ENCODE results near the gene CCSER1. TPM values are rescaled to one million over a fixed set of nuclear protein-coding genes. Genes with fewer than 3 reads are reported as not detected.

The CCSER1 gene
- total and polyA plus RNA-seq, 7 donors: 0.06 to 2.5 (median 0.30) TPM

DNA sequence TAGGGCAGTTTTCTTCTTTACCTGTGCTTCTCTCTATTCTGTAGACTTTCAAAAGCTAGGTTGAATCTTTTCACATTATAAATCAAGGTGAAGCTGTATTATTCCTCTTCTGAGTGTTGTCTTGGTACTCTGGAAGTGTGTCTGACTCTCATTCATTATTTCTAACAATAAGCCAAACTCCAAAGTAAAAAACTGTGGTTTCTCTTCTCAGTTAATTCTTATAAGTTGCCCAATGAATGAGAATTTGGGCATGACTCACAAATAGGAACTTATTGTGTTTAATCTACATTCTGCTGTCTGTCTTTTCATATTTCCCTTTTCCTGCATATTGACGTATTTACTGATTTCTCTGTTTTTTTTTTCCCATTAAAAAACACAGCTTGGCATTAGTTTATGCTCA, 714.5 kb downstream of the CCSER1 start:
- WGBS, 3 donors: 33 to 74% (median 70%) methylated on average over 1 of the region's 1 CpG
- DNase-seq (no peak), ATAC-seq (no peak)
- intact Hi-C loops (cut with DNase I): no loop called here
- Histone ChIP-seq H3K36me3 (ENCODE audit: insufficient read depth in 1 of 2, low read depth in 1 of 2) (no peaks in the 10 kb centered on the region), H3K4me3 (no peak overlapping the region), H3K27ac (no peak overlapping the region), H3K27me3 (ENCODE audit: insufficient read depth in 3 of 3, low read length in 2 of 3) (no peaks in the 10 kb centered on the region), H3K4me1 (no peaks in the 10 kb centered on the region), H3K9me3 (no peaks in the 10 kb centered on the region)
- TF ChIP-seq, protein P1, sequence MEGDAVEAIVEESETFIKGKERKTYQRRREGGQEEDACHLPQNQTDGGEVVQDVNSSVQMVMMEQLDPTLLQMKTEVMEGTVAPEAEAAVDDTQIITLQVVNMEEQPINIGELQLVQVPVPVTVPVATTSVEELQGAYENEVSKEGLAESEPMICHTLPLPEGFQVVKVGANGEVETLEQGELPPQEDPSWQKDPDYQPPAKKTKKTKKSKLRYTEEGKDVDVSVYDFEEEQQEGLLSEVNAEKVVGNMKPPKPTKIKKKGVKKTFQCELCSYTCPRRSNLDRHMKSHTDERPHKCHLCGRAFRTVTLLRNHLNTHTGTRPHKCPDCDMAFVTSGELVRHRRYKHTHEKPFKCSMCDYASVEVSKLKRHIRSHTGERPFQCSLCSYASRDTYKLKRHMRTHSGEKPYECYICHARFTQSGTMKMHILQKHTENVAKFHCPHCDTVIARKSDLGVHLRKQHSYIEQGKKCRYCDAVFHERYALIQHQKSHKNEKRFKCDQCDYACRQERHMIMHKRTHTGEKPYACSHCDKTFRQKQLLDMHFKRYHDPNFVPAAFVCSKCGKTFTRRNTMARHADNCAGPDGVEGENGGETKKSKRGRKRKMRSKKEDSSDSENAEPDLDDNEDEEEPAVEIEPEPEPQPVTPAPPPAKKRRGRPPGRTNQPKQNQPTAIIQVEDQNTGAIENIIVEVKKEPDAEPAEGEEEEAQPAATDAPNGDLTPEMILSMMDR (IDR thresholded peaks at IDR 0.05): no peak

DNA sequence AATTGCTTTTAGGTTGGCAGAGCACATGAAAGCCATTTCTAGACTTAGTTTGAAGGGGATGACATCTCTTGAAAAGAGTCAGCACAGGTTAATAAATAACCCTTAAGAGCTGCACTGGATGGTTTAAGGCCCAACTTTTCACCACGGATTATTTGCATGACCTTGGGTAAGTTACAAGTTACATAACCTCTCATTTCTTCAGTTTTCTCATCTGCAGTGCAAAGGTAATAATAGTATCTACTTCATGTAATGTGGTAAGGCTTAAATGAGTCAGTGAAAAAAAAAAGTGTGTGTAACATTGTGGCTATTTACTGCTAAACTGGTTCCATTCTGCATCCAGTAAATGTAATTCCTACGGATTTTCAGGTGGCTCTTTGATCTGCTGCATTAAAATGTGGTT, 715.8 kb downstream of the CCSER1 start:
- H3K36me3 ChIP-seq (ENCODE audit: insufficient read depth in 1 of 2, low read depth in 1 of 2): no peaks in the 10 kb centered on the region
- ATAC-seq (no peak), DNase-seq (no peak)
- no peaks in the 10 kb centered on the region for H3K27me3 ChIP-seq (ENCODE audit: insufficient read depth in 3 of 3, low read length in 2 of 3)
- H3K9me3 ChIP-seq: no peaks in the 10 kb centered on the region
- no peak overlapping the region for H3K27ac ChIP-seq
- TF ChIP-seq, protein P1 (IDR thresholded peaks at IDR 0.05): no peak
- no peak overlapping the region for H3K4me3 ChIP-seq
- WGBS, 3 donors: 38 to 49% (median 48%) methylated on average over 2 of the region's 2 CpGs
- intact Hi-C loops (cut with DNase I): no loop called here
- H3K4me1 ChIP-seq: no peaks in the 10 kb centered on the region

DNA sequence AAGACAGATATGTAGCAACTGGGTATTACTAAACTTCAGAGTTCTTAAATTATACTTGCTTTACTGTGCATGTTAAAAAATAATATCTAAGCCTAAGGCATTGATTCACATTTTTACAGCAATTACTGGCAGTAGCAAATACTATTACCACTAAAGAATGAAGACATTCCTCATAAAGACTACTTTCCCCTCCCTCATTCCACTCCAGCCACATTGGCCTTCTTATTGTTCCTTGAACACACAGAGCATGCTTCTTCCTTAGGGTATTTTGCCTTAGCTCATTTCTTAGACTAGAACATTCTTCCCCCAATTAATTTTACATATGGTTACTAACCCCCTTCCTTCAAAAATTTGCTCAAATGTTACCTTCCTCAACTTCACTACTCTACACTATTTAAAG, 717.0 kb downstream of the CCSER1 start:
- DNase-seq (no peak), ATAC-seq (no peak)
- H3K27ac ChIP-seq: no peak overlapping the region
- H3K9me3 ChIP-seq: no peaks in the 10 kb centered on the region
- H3K4me3 ChIP-seq: no peak overlapping the region
- H3K36me3 ChIP-seq (ENCODE audit: insufficient read depth in 1 of 2, low read depth in 1 of 2): no peaks in the 10 kb centered on the region
- no peaks in the 10 kb centered on the region for H3K27me3 ChIP-seq (ENCODE audit: insufficient read depth in 3 of 3, low read length in 2 of 3)
- TF ChIP-seq, protein P1 (IDR thresholded peaks at IDR 0.05): no peak
- no peaks in the 10 kb centered on the region for H3K4me1 ChIP-seq
- intact Hi-C loops (cut with DNase I): no loop called here

DNA sequence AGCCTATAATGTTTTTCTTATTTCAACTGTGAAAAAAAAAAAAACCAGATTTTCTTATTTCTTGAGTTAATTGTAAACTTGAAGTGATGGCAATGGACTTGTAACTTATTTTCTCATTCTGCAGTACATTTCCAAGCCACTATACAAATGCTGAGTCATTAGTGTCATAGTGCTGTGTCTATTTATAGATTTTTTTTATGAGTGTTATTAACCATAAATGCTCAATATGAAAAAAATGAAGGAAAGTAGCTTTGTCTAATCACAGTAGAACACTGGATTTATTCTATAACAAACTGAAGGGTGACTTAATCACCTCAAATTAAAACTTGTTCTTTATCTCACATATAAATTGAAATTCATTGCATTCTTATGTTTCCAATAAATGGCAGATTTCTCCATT, 718.6 kb downstream of the CCSER1 start:
- Histone ChIP-seq H3K4me1 (no peaks in the 10 kb centered on the region), H3K4me3 (no peak overlapping the region), H3K27me3 (ENCODE audit: insufficient read depth in 3 of 3, low read length in 2 of 3) (no peaks in the 10 kb centered on the region), H3K27ac (no peak overlapping the region), H3K9me3 (no peaks in the 10 kb centered on the region), H3K36me3 (ENCODE audit: insufficient read depth in 1 of 2, low read depth in 1 of 2) (no peaks in the 10 kb centered on the region)
- TF ChIP-seq, protein P1 (IDR thresholded peaks at IDR 0.05): no peak
- DNase-seq (no peak), ATAC-seq (no peak)
- intact Hi-C loops (cut with DNase I): no loop called here

DNA sequence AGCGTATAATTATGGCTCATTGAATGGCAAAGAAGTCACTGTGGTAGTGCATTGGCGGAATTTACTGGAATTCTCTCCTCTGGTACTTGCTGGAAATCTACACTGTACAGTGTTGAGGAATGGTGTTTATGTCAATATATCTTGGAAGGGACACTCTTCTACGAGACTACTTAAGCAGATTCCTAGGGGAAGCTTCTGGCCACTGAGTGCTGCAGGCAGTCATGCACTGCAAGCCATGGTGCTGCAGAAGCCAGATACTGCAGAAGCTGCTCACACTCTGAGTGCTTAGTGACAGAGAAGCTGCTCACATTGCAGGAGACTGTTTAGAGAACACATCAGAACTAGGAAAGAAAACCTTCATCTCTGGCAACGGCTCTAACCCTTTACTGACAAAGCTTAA, 725.0 kb downstream of the CCSER1 start:
- Histone ChIP-seq H3K36me3 (ENCODE audit: insufficient read depth in 1 of 2, low read depth in 1 of 2) (no peaks in the 10 kb centered on the region), H3K27me3 (ENCODE audit: insufficient read depth in 3 of 3, low read length in 2 of 3) (no peaks in the 10 kb centered on the region), H3K9me3 (no peaks in the 10 kb centered on the region), H3K27ac (no peak overlapping the region), H3K4me3 (no peak overlapping the region), H3K4me1 (no peaks in the 10 kb centered on the region)
- TF ChIP-seq, protein P1 (IDR thresholded peaks at IDR 0.05): no peak
- 63 to 74% (median 68%) methylated on average over 4 of the region's 4 CpGs for WGBS, 3 donors
- intact Hi-C loops (cut with DNase I): no loop called here
- ATAC-seq: no peak
- no peak for DNase-seq
